Dendritic cell treated with granulocyte-macrophage colony-stimulating factor and Interleukin-4, amounts not matched to agents 40 ng/mL and 50 ng/mL, for 4 days (primary cell): ENCODE results near the gene CEP112.
"Not testable (repeated sequence)": the region's sequence is repeated elsewhere in the genome, so short reads cannot be mapped to it uniquely, and the experiment has no call there.

Source experiments
- H3K27ac Mint-ChIP-seq: one replicate; pipeline ENCODE4 v1.8.0; 2022; ENCODE audit warnings: mild to moderate bottlenecking, mixed read lengths
- H3K27me3 Mint-ChIP-seq: one replicate; pipeline ENCODE4 v1.8.0; 2022; ENCODE audit warnings: mild to moderate bottlenecking, mixed read lengths
- H3K36me3 Mint-ChIP-seq: one replicate; pipeline ENCODE4 v1.8.0; 2022; ENCODE audit warnings: low read depth, mixed read lengths
- H3K4me1 Mint-ChIP-seq: one replicate; pipeline ENCODE4 v1.8.0; 2022; ENCODE audit warnings: low read depth, mixed read lengths
- H3K4me3 Mint-ChIP-seq: one replicate; pipeline ENCODE4 v1.8.0; 2022; ENCODE audit warnings: mild to moderate bottlenecking, moderate library complexity, mixed read lengths
- H3K9me3 Mint-ChIP-seq: one replicate; pipeline ENCODE4 v1.8.0; 2022; ENCODE audit warnings: mixed read lengths
- intact Hi-C: fragments of 100-400 bp; cut with micrococcal nuclease; formaldehyde crosslinking; loops from one replicate; pipeline ENCODE4 v1.15.0; 2022

Gene CEP112

DNA sequence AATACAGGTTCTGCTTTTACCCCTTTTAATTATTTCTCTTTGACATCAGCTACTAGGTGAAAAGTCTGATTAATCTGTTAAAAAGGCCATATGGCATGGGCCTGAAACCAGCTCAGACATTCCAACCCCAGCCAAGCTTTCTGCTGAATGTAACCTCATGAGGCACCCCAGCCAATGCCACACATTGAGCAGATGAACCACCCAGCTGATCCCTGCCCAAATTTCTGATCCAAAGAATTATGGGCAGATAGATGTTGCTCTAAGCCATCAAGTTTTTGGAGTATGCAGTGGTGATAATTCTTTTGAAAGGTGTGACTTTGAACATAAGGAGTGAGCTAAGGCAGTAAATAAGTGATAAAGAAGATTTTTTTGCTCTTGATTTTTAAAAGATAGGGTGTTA, 452.9 kb downstream of the CEP112 start:
- Mint-ChIP-seq H3K27me3 (no peaks in the 10 kb centered on the region), H3K36me3 (no peaks in the 10 kb centered on the region), H3K4me3 (no peak overlapping the region), H3K9me3 (peaks cover 10% of the 10 kb centered on the region), H3K4me1 (no peaks in the 10 kb centered on the region), H3K27ac (no peak overlapping the region)
- intact Hi-C loops, result no loop called here

DNA sequence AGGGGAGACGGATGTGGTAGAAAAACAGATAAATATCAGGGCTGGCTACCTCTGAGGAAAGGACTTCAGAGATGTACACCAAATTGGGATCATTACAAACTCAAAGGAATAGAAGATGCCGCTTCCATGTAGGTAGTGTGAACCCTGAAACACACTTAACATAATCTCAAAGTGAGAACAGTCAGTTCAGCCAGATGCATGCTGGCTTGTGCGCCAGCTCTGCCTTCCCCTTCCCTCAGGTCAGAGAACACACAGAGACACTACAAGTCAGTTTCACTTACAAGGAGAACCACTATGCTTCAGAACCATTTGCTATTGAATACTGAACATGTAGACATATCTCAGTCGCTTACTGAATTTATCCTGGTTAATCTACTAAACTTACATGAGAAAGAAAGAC, 454.5 kb downstream of the CEP112 start:
- H3K4me1 Mint-ChIP-seq, result no peaks in the 10 kb centered on the region
- peaks cover 10% of the 10 kb centered on the region for H3K9me3 Mint-ChIP-seq
- no peaks in the 10 kb centered on the region for H3K36me3 Mint-ChIP-seq
- H3K27ac Mint-ChIP-seq, result no peak overlapping the region
- no peaks in the 10 kb centered on the region for H3K27me3 Mint-ChIP-seq
- intact Hi-C loops, result no loop called here
- H3K4me3 Mint-ChIP-seq, result no peak overlapping the region

DNA sequence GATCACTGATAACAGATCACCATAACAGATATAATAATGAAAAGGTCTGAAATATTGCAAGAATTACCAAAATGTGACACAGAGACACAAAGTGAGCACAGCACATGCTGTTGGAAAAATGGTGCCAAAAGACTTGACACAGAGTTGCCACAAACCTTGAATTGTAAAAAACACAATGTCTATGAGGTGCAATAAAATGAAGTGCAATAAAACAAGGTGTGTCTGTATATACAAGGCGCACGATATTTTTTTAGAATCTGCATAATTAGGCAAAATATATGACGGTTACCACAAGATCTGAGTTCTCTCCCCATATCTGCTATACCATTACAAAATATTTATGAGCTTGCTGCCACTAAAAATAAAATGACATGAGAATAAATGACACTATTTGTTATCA, 458.6 kb downstream of the CEP112 start:
- Mint-ChIP-seq H3K4me3 (no peak overlapping the region), H3K27me3 (no peaks in the 10 kb centered on the region), H3K27ac (no peak overlapping the region), H3K36me3 (no peaks in the 10 kb centered on the region), H3K9me3 (peaks cover 11% of the 10 kb centered on the region), H3K4me1 (no peaks in the 10 kb centered on the region)
- intact Hi-C loops, result no loop called here

DNA sequence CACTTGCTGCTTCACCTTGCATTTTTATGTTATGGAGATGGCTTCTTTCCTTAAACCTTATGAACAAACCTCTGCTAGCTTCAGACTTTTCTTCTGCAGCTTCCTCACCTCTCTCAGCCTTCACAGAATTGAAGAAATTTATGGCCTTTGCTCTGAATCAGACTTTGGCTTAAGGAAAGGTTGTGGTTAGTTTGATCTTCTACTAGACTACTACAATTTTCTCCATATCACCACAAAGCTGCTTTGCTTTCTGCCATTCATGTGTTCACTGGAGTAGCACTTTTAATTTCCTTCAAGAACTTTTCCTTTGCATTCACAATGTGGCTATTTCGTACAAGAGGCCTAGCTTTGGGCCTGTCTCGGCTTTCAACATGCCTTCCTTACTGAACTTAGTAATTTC, 459.3 kb downstream of the CEP112 start:
- H3K4me1 Mint-ChIP-seq, H3K36me3 Mint-ChIP-seq, H3K4me3 Mint-ChIP-seq, H3K27ac Mint-ChIP-seq, H3K27me3 Mint-ChIP-seq, intact Hi-C loops: not testable (repeated sequence)
- peaks cover 18% of the 10 kb centered on the region for H3K9me3 Mint-ChIP-seq

DNA sequence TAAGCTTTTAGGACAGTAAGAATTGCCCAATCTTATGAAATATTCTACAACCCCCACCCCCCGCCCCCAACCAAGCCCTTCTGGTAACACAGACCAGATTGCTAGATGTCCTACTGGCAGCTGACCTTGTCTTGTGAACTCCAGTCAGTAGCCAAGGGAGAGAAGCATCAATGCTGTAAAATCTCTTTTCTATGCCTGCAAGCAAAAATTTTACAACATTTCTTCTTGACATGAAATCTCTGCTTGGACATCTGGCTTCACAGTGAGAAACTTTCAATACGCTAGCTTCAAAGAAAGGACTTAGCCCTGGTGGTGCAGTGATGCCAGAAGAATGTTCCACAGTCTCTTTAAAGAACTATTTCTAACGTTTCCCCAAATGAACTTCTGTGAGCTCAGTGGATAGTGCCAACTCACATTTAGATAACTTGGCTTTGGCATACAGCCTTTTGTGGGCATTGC, 461.2 kb downstream of the CEP112 start:
- Mint-ChIP-seq H3K4me3 (no peak overlapping the region), H3K9me3 (peaks cover 12% of the 10 kb centered on the region), H3K36me3 (no peaks in the 10 kb centered on the region), H3K27ac (no peak overlapping the region), H3K27me3 (no peaks in the 10 kb centered on the region), H3K4me1 (no peaks in the 10 kb centered on the region)
- intact Hi-C loops, result no loop called here

DNA sequence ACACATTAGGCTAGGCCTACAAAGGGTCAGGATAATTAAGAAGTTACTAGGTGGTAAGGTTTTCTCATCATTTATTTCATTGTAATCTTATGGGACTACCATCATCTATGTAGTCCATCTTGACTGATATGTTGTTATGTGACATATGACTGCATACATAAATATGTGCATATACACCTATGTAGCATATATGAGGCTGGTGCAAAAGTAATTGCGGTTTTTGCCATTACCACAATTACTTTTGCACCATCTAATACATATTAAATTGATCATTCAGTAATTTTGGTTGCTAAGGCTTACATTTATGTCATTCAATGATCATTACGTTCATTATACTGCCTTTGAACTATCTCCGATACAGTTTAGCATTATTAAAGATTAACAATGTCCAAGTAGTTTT, 462.7 kb downstream of the CEP112 start:
- Mint-ChIP-seq H3K4me1 (no peaks in the 10 kb centered on the region), H3K27ac (no peak overlapping the region), H3K4me3 (no peak overlapping the region), H3K9me3 (peaks cover 12% of the 10 kb centered on the region), H3K36me3 (no peaks in the 10 kb centered on the region), H3K27me3 (no peaks in the 10 kb centered on the region)
- intact Hi-C loops, result no loop called here

DNA sequence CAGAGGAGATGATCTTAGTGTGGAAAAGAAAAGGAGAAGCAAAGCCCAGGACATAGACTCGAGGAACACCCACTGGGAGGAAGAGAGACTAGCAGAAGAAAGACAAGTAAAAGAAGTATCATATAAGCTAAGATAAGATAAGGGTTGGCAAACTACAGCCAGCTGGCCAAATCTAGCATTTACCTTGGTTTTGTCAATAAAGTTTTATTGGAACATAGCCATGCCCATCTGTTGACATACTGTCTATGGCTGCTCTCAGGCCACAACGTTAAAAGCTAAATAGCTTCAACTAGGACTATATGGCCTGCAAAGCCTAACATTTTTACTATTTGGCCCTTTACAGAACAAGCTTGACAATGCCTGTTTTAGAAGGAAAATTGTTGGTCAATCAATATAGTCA, 464.1 kb downstream of the CEP112 start:
- intact Hi-C loops, result no loop called here
- H3K27ac Mint-ChIP-seq, result no peak overlapping the region
- H3K36me3 Mint-ChIP-seq, result no peaks in the 10 kb centered on the region
- H3K9me3 Mint-ChIP-seq, result peaks cover 12% of the 10 kb centered on the region
- no peaks in the 10 kb centered on the region for H3K4me1 Mint-ChIP-seq
- no peaks in the 10 kb centered on the region for H3K27me3 Mint-ChIP-seq
- H3K4me3 Mint-ChIP-seq, result no peak overlapping the region

DNA sequence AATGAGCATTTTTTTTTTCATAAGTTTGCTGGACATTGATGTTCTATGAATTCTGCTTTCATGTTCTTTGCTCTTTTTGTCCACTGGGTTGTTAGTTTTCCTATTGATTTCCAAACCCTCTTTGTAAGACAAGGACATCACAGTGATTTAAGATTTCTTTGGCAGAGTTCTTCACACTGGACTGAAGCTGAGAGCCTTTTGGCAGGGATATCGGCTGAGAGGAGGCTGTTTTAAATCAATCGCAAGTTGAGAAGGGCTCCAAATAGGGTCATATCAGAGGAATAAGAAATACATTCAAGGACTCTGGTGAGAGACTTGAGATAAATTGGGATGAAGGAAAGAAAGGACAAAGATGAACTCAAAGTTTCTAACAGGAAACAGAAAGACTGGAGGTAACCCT, 464.7 kb downstream of the CEP112 start:
- H3K27me3 Mint-ChIP-seq, result no peaks in the 10 kb centered on the region
- H3K4me3 Mint-ChIP-seq, result no peak overlapping the region
- H3K4me1 Mint-ChIP-seq, result no peaks in the 10 kb centered on the region
- H3K9me3 Mint-ChIP-seq, result peaks cover 12% of the 10 kb centered on the region
- H3K36me3 Mint-ChIP-seq, result no peaks in the 10 kb centered on the region
- H3K27ac Mint-ChIP-seq, result no peak overlapping the region
- intact Hi-C loops, result no loop called here

DNA sequence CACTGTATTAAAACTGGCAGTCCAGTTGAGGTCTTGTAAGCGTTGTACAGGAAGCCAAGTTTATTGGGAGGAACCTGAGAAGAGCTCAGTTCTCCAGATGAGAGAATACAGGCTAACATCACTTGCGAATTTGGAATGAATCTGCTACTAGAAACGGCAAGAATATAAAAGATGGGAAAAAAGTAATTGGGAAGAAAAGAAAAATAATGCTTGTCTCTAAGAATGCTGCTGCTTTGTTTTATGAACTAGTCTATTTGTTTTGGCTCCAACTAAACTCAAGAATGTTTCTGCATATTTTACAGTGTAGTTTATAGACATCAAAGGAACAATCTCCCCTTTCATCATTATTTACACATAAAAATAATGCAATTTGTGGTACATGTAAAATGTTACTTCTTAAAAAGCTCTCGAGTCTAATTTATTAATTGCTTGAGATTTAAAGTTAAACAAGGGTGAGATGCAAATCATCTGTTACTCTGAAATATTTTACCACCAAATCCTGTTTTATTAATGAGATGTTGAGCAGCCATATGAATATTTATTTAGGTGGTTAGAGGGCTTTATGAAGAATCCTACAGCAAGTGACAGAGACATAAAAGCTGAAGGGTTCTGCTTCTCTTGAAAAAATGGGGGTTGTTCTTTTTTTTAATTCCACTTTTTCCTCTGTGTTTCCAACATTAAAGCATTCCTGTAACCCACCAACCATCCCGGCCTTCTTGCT, 468.3 kb downstream of the CEP112 start:
- Mint-ChIP-seq H3K4me3 (no peak overlapping the region), H3K27ac (no peak overlapping the region), H3K27me3 (peaks cover 4% of the 10 kb centered on the region), H3K9me3 (peaks cover 12% of the 10 kb centered on the region), H3K4me1 (no peaks in the 10 kb centered on the region), H3K36me3 (no peaks in the 10 kb centered on the region)
- intact Hi-C loops, result no loop called here

DNA sequence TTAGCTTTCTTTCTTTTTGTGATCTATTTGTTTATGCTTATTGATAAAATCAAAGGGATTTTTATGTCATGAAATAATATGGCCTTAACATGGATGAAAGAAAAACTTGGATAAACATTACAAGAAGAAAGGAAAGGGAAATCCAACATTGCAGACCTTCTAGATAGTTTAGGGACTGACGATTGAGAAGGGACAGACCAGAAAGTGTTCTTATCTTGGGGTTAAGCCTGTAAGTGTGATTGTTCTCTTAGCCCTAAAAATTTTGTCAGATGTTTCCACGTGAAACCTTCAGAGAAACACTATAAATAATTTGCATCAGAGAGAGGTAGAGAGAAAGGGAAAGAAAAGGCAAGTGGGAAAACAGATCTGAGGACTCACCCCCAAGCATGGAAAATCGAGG, 473.3 kb downstream of the CEP112 start:
- H3K9me3 Mint-ChIP-seq, result no peaks in the 10 kb centered on the region
- intact Hi-C loops, result no loop called here
- no peak overlapping the region for H3K4me3 Mint-ChIP-seq
- no peaks in the 10 kb centered on the region for H3K4me1 Mint-ChIP-seq
- no peak overlapping the region for H3K27ac Mint-ChIP-seq
- H3K36me3 Mint-ChIP-seq, result no peaks in the 10 kb centered on the region
- H3K27me3 Mint-ChIP-seq, result peaks cover 4% of the 10 kb centered on the region

DNA sequence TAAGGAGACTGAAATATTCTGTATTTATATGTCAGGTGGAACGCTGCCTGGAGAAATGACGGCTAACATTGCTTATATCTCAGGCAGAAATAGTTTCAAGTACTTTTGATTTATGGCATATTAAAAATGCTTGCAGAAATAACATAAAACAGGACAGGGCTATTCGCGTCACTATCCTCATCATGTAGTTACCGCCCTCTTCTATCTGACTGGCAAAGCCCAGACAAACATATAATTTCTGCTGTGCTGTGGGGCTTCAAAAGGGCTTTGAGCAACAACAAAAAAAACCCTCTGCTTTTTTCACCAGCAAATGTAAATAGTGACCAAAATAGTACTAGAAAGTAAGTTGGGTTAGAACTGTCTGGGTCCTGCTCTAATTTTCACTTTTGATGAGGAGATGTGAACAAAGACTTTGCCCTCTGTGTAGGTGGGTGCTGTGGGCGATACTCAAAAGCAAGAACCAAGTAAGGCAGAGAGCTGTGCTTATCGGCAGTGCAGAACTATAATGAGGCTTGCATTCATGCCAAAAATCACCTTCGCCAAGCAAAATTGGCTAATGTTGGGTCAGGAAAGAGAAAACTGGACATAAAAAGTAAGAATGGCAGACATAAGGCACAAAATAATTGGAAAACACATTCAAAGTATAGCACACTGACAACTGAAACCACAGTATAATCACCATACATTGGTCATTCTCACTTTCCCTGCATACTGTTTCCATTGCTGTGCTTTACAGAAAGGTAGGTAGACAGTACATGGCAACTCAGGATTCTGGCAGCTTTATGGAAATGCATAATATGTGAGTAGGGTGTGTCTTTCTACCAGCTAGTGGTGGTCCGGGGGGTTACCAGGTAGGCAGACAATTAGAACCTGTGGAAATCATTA, 479.3 kb downstream of the CEP112 start:
- Mint-ChIP-seq H3K27me3 (no peaks in the 10 kb centered on the region), H3K4me3 (no peak overlapping the region), H3K9me3 (no peaks in the 10 kb centered on the region), H3K36me3 (no peaks in the 10 kb centered on the region), H3K27ac (no peak overlapping the region), H3K4me1 (no peaks in the 10 kb centered on the region)
- intact Hi-C loops, result no loop called here

DNA sequence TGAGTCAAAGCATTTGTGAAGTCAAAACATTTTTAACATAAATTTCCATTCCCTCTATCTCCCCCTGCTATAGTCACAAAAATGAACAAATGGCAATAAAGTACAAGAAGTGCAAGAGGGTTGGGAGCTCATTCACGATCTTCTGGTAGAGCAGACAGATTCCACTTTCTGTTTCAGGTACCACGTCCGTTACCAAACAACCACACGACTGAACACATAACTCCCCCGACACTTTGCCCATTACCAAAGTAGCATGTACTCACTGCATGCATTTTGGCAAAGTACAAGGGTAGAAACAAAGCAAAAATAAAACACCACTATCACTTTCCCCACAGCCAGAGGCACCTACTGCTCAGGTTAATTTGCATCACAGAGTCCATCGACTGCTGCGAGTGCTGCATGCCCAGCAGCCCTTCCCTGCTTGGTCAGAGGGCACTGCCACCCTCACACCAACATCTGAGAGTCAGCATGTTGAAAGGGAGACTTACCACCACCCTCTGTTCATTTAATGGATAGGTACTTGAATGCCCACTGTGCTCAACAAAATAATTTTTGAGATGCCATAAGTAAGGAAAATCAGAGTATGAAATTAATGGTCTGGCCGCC, 480.2 kb downstream of the CEP112 start:
- Mint-ChIP-seq H3K27ac (no peak overlapping the region), H3K9me3 (no peaks in the 10 kb centered on the region), H3K27me3 (no peaks in the 10 kb centered on the region), H3K4me1 (no peaks in the 10 kb centered on the region), H3K36me3 (no peaks in the 10 kb centered on the region), H3K4me3 (no peak overlapping the region)
- intact Hi-C loops, result no loop called here

DNA sequence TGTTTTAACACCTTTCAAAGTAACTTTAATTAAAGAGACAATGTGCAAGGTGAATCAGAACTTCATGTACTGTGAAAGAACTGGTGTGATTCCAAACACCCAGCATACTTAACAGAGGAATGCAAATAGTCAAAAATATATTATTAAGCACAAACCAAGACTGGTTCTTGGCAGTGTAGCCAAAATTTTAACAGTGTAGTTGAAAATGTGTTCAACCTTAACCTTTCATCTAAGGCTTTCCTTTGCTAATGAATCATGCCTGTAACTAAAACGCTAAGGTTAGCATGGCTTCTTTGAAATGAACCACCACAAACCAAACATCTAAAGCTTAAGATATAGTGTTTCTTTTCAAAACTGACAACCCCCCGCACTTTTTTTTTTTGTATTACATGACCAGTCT, 484.2 kb downstream of the CEP112 start:
- Mint-ChIP-seq H3K9me3 (no peaks in the 10 kb centered on the region), H3K4me3 (no peak overlapping the region), H3K27ac (no peak overlapping the region), H3K36me3 (no peaks in the 10 kb centered on the region), H3K27me3 (no peaks in the 10 kb centered on the region), H3K4me1 (no peaks in the 10 kb centered on the region)
- intact Hi-C loops, result no loop called here

DNA sequence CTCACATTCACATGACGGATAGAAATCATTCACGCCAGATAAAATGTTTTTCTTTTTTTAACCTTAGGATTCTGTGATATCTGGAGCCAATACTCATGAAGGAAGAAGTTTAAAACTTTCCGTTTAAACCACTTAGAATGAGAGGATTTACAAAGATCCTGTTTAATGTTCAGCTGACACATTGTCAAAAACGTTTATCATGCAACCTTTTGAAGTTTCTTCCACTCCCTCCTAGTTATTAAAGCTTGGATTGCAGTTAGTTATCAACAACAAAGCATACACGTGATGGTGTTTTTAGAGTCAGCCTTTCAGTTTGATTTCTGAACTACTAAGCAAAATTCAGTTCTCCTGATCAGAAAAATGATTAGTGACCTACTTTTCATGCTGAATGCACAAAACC, 487.2 kb downstream of the CEP112 start:
- H3K9me3 Mint-ChIP-seq, result peaks cover 28% of the 10 kb centered on the region
- intact Hi-C loops, result no loop called here
- no peaks in the 10 kb centered on the region for H3K27me3 Mint-ChIP-seq
- H3K36me3 Mint-ChIP-seq, result no peaks in the 10 kb centered on the region
- no peaks in the 10 kb centered on the region for H3K4me1 Mint-ChIP-seq
- H3K27ac Mint-ChIP-seq, result no peak overlapping the region
- no peak overlapping the region for H3K4me3 Mint-ChIP-seq
